WTC11 (cell line): ENCODE data around the gene TMEM161B. TPM values are rescaled to one million over a fixed set of nuclear protein-coding genes. Genes with fewer than 3 reads are reported as not detected.

Experiments used
- ATAC-seq: fragments of 200-7000 bp; cut with Tn5 transposase; 2 replicates; pipeline ENCODE4 v1.10.0; 2021; ENCODE audit warnings: mild to moderate bottlenecking, moderate library complexity
- CTCF ChIA-PET: fragments of 300-600 bp; sonication (Branson Sonifier 250); formaldehyde crosslinking; loops from one replicate; lab custom pipeline; 2021; ENCODE audit warnings: antibody characterized with exemption; lab: Charles Lee
- POLR2A ChIA-PET: fragments of 350-600 bp; sonication (Branson Sonifier 250); formaldehyde crosslinking; loops from one replicate; lab custom pipeline; 2021; ENCODE audit warnings: antibody characterized with exemption; lab: Charles Lee
- DNase-seq: peaks from one replicate; pipeline ENCODE4 v3.0.0; 2021; ENCODE audit warnings: low spot score
- H3K27ac Mint-ChIP-seq: 2 replicates; pipeline ENCODE4 v1.8.0; 2021; ENCODE audit warnings: mixed read lengths
- H3K27me3 Mint-ChIP-seq: 2 replicates; pipeline ENCODE4 v1.8.0; 2021; ENCODE audit warnings: low read depth, mild to moderate bottlenecking, moderate library complexity, mixed read lengths
- H3K36me3 Mint-ChIP-seq: 2 replicates; pipeline ENCODE4 v1.8.0; 2021; ENCODE audit warnings: mixed read lengths
- H3K4me1 Mint-ChIP-seq: 2 replicates; pipeline ENCODE4 v1.8.0; 2022; ENCODE audit warnings: mixed read lengths
- H3K4me3 Mint-ChIP-seq: 2 replicates; pipeline ENCODE4 v1.8.0; 2021; ENCODE audit warnings: mild to moderate bottlenecking, moderate library complexity, mixed read lengths
- H3K9me3 Mint-ChIP-seq: 2 replicates; pipeline ENCODE4 v1.8.0; 2021; ENCODE audit warnings: mixed read lengths
- CTCF ChIP-seq: fragments of 200-600 bp; IDR thresholded peaks from 2 replicates; pipeline ENCODE4 v1.8.0; 2022; ENCODE audit warnings: antibody characterized with exemption
- FOXJ3 ChIP-seq: sonication (generic); formaldehyde crosslinking; IDR thresholded peaks from 2 replicates; pipeline ENCODE4 v1.9.0; 2021; ENCODE audit warnings: missing genetic modification reagents, mild to moderate bottlenecking, borderline replicate concordance
- GABPB1 ChIP-seq: sonication (generic); formaldehyde crosslinking; IDR thresholded peaks from 2 replicates; pipeline ENCODE4 v1.8.1; 2023; ENCODE audit warnings: mild to moderate bottlenecking, missing genetic modification reagents
- HMGXB4 ChIP-seq: sonication (generic); formaldehyde crosslinking; IDR thresholded peaks from 2 replicates; pipeline ENCODE4 v1.8.1; 2023; ENCODE audit warnings: mild to moderate bottlenecking, moderate library complexity, missing genetic modification reagents
- IRF2 ChIP-seq: sonication (generic); formaldehyde crosslinking; IDR thresholded peaks from 2 replicates; pipeline ENCODE4 v1.8.0; 2022; ENCODE audit warnings: low read depth, missing genetic modification reagents, borderline replicate concordance
- KAT7 ChIP-seq: sonication (generic); formaldehyde crosslinking; IDR thresholded peaks from 2 replicates; pipeline ENCODE4 v1.8.1; 2023; ENCODE audit warnings: missing genetic modification reagents, mild to moderate bottlenecking, borderline replicate concordance
- MXD4 ChIP-seq: fragments of 250-450 bp; sonication (Bioruptor Pico); IDR thresholded peaks from 2 replicates; pipeline ENCODE4 v1.8.0; 2021; ENCODE audit warnings: mild to moderate bottlenecking, moderate library complexity, borderline replicate concordance
- NFE2L1 ChIP-seq: sonication (generic); formaldehyde crosslinking; IDR thresholded peaks from 2 replicates; pipeline ENCODE4 v1.8.1; 2023; ENCODE audit warnings: missing genetic modification reagents
- NR1H2 ChIP-seq: sonication (generic); formaldehyde crosslinking; IDR thresholded peaks from 2 replicates; pipeline ENCODE4 v1.9.0; 2021; ENCODE audit warnings: mild to moderate bottlenecking, moderate library complexity, missing genetic modification reagents
- RELA ChIP-seq: sonication (generic); formaldehyde crosslinking; IDR thresholded peaks from 2 replicates; pipeline ENCODE4 v1.8.1; 2022; ENCODE audit warnings: missing genetic modification reagents, mild to moderate bottlenecking, borderline replicate concordance
- SMAD3 ChIP-seq: sonication (generic); formaldehyde crosslinking; IDR thresholded peaks from 2 replicates; pipeline ENCODE4 v1.8.0; 2022; ENCODE audit warnings: missing genetic modification reagents, mild to moderate bottlenecking, borderline replicate concordance
- SMAD4 ChIP-seq: sonication (generic); formaldehyde crosslinking; IDR thresholded peaks from 2 replicates; pipeline ENCODE4 v1.8.0; 2022; ENCODE audit warnings: mild to moderate bottlenecking, missing genetic modification reagents
- STAT6 ChIP-seq: sonication (generic); formaldehyde crosslinking; conservative IDR thresholded peaks from 2 replicates; pipeline ENCODE4 v1.8.1; 2023; ENCODE audit warnings: mild to moderate bottlenecking, low read depth, missing genetic modification reagents, moderate library complexity
- TEAD1 ChIP-seq: sonication (generic); formaldehyde crosslinking; IDR thresholded peaks from 2 replicates; pipeline ENCODE4 v1.8.0; 2022; ENCODE audit warnings: mild to moderate bottlenecking, missing genetic modification reagents
- ZMAT4 ChIP-seq: fragments of 250-450 bp; sonication (Bioruptor Pico); IDR thresholded peaks from 2 replicates; pipeline ENCODE4 v1.9.0; 2021; ENCODE audit warnings: mild to moderate bottlenecking
- ZNF263 ChIP-seq: sonication (generic); formaldehyde crosslinking; IDR thresholded peaks from 2 replicates; pipeline ENCODE4 v1.8.1; 2022; ENCODE audit warnings: low read depth, mild to moderate bottlenecking, moderate library complexity, missing genetic modification reagents
- total RNA-seq: library from RNA; stranded (reverse); gene quantifications from 3 replicates; pipeline ENCODE4 v1.2.3, GENCODE V29; 2021
- TF ChIP-seq, protein P1 (sequence below): sonication (generic); formaldehyde crosslinking; IDR thresholded peaks from 2 replicates; pipeline ENCODE4 v1.8.0; 2023; ENCODE audit warnings: missing genetic modification reagents

Gene TMEM161B
- total RNA-seq, 1 experiment from 2014 or later: 17.0 TPM

- DNase-seq: no peak
- H3K27me3 Mint-ChIP-seq: no peaks in the 10 kb centered on the region
- POLR2A ChIA-PET: no interaction called here
- peaks cover 8% of the 10 kb centered on the region; the same call in 1 of the 2 replicates for H3K9me3 Mint-ChIP-seq
- H3K36me3 Mint-ChIP-seq: peaks cover 2% of the 10 kb centered on the region
- no peak overlapping the region for H3K27ac Mint-ChIP-seq
- TF ChIP-seq SMAD4: no peak
- no peak for TF ChIP-seq SMAD3 (CRISPR knock-in tag)
- TF ChIP-seq HMGXB4 (CRISPR knock-in tag): no peak
- no peak for TF ChIP-seq ZMAT4
- TF ChIP-seq NFE2L1 (CRISPR knock-in tag): no peak
- no peak for TF ChIP-seq FOXJ3 (CRISPR knock-in tag)
- TF ChIP-seq KAT7 (CRISPR knock-in tag): no peak
- no peak for TF ChIP-seq MXD4 (CRISPR knock-in tag)
- TF ChIP-seq CTCF: no peak
- TF ChIP-seq NR1H2: no peak
- TF ChIP-seq ZNF263: no peak
- TF ChIP-seq GABPB1 (CRISPR knock-in tag): no peak
- no peak for TF ChIP-seq IRF2 (CRISPR knock-in tag)
- TF ChIP-seq TEAD1 (CRISPR knock-in tag): no peak
- TF ChIP-seq, all 79 proteins: peak for 0
- no peak for ATAC-seq
- CTCF ChIA-PET: no interaction called here
- peaks cover 7% of the 10 kb centered on the region for H3K4me1 Mint-ChIP-seq
- no peak overlapping the region for H3K4me3 Mint-ChIP-seq
Measured at GRCh38 chr5:88290801-88291200, 22.2 kb upstream of the TMEM161B start.

GRCh38 chr5:88288528-88289197 is 20.0 kb upstream of the TMEM161B start:
- H3K4me3 Mint-ChIP-seq: no peak overlapping the region
- POLR2A ChIA-PET: no interaction called here
- peaks cover 5% of the 10 kb centered on the region for H3K36me3 Mint-ChIP-seq
- H3K27me3 Mint-ChIP-seq: no peaks in the 10 kb centered on the region
- H3K27ac Mint-ChIP-seq: no peak overlapping the region
- ATAC-seq: peak; percentile 26
- TF ChIP-seq RELA (CRISPR knock-in tag) (no peak), STAT6 (CRISPR knock-in tag) (no peak), KAT7 (CRISPR knock-in tag) (no peak)
- TF ChIP-seq, protein P1, sequence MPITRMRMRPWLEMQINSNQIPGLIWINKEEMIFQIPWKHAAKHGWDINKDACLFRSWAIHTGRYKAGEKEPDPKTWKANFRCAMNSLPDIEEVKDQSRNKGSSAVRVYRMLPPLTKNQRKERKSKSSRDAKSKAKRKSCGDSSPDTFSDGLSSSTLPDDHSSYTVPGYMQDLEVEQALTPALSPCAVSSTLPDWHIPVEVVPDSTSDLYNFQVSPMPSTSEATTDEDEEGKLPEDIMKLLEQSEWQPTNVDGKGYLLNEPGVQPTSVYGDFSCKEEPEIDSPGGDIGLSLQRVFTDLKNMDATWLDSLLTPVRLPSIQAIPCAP (CRISPR knock-in tag): no peak
- no peak for DNase-seq
- peaks cover 7% of the 10 kb centered on the region for H3K4me1 Mint-ChIP-seq
- CTCF ChIA-PET: no interaction called here
- no peaks in the 10 kb centered on the region for H3K9me3 Mint-ChIP-seq
